Epithelial cell of umbilical artery (primary cell): ENCODE data around the gene ALOX15. TPM values are rescaled to one million over a fixed set of nuclear protein-coding genes. Genes with fewer than 3 reads are reported as not detected.

Experiments
- total RNA-seq: library from RNA; depleted of rRNA; stranded (reverse); fragments of >200 nt; gene quantifications from 2 replicates; pipeline ENCODE4 v1.2.3, GENCODE V29; 2014

ALOX15 gene, protein sequence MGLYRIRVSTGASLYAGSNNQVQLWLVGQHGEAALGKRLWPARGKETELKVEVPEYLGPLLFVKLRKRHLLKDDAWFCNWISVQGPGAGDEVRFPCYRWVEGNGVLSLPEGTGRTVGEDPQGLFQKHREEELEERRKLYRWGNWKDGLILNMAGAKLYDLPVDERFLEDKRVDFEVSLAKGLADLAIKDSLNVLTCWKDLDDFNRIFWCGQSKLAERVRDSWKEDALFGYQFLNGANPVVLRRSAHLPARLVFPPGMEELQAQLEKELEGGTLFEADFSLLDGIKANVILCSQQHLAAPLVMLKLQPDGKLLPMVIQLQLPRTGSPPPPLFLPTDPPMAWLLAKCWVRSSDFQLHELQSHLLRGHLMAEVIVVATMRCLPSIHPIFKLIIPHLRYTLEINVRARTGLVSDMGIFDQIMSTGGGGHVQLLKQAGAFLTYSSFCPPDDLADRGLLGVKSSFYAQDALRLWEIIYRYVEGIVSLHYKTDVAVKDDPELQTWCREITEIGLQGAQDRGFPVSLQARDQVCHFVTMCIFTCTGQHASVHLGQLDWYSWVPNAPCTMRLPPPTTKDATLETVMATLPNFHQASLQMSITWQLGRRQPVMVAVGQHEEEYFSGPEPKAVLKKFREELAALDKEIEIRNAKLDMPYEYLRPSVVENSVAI
- total RNA-seq = not detected in 2 replicates

DNA sequence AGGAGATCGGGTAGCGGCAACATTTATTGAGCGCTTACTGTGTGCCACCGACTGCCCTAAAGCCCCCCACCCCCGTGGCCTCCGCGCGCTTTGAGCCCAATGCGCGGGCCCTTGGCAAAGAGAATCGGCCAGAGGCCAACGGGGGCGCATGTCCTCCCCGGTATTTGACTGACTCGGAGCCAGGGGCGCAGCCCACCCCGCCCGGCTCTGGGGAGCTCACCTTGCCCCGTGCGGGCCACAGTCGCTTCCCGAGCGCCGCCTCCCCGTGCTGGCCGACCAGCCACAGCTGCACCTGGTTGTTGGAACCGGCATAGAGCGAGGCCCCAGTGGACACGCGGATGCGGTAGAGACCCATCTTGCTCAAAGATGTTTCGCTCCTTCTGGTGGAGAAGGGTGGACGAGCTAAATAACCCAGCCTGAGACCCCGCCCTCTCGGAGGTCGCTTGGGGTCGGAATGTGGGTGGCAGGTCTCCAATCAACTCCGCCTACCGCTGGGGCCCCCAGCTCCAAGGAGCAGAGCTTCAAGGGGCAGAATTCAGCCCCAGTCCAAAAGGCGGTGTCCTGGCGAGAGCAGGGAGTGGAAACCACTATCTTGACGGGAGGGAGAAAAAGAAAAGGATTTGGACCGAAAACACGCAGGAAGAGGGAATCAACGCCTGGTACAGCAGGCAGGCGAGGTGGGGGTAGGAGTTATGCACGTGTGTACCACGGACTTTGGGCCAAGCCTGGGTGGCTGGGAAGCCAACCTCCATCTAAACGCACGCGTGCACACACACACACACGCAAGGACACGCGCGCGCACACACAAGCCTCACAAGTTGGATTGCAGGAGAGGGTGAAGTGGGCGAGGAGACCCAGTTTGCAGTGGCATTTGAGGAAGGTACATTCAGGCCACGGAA, at the start of gene ALOX15:
Gene ALOX15 (minus strand): TSS at position 382 of the 899 bp plus-strand sequence. CDS start 27 bp downstream, at position 355.

GRCh38 chr17:4584101-4584916, 57.2 kb downstream of the ALOX15 start, which contains the start of gene SMTNL2:
Gene SMTNL2, plus strand, starts transcription at chr17:4584529. Its CDS starts 77 bp downstream, at chr17:4584606.

Other genes starting within 250 kb of the ALOX15 start
- gene SPNS3, start 207.7 kb downstream of the ALOX15 start, total RNA-seq = 0.15 TPM in 1 of 2 replicates, not detected in the other
- 17.3 and 19.2 TPM in 2 replicates for gene SPNS2, start 142.8 kb downstream of the ALOX15 start, total RNA-seq
- gene MYBBP1A, start 86.3 kb downstream of the ALOX15 start, total RNA-seq = 49.4 and 62.0 TPM in 2 replicates
- gene GGT6, start 81.1 kb downstream of the ALOX15 start, total RNA-seq = not detected in 2 replicates
- not detected in 2 replicates for gene SMTNL2, start 57.1 kb downstream of the ALOX15 start, total RNA-seq
- gene PELP1, start 62.5 kb upstream of the ALOX15 start, total RNA-seq = 30.2 and 32.7 TPM in 2 replicates
- gene ARRB2, start 69.0 kb upstream of the ALOX15 start, total RNA-seq = 4.2 and 5.8 TPM in 2 replicates
- gene MED11, start 89.8 kb upstream of the ALOX15 start, total RNA-seq = 8.8 and 13.6 TPM in 2 replicates
- not detected in 2 replicates for gene ZMYND15, start 98.2 kb upstream of the ALOX15 start, total RNA-seq
- 0.32 and 1.1 TPM in 2 replicates for gene CXCL16, start 98.2 kb upstream of the ALOX15 start, total RNA-seq
- not detected in 2 replicates for gene TM4SF5, start 130.2 kb upstream of the ALOX15 start, total RNA-seq
- gene VMO1, start 144.7 kb upstream of the ALOX15 start, total RNA-seq = 0.65 and 1.7 TPM in 2 replicates
- gene GLTPD2, start 147.3 kb upstream of the ALOX15 start, total RNA-seq = not detected in 2 replicates
- 203 and 253 TPM in 2 replicates for gene PSMB6, start 154.5 kb upstream of the ALOX15 start, total RNA-seq
- 12.0 and 18.8 TPM in 2 replicates for gene PLD2, start 165.5 kb upstream of the ALOX15 start, total RNA-seq
- 19.1 and 24.0 TPM in 2 replicates for gene MINK1, start 191.7 kb upstream of the ALOX15 start, total RNA-seq